IPS DF 4.7 (cell line): Measurements from ENCODE around the gene PPM1N.

Source experiments
- DNase-seq: peaks from one replicate; pipeline ENCODE4 v3.0.0-alpha.2; 2013; ENCODE audit warnings: low spot score; ENCODE audit errors: extremely low read depth

The PPM1N gene

GRCh38 chr19:45489216-45489855 is 8.9 kb upstream of the PPM1N start:
- DNase-seq, result no peak

GRCh38 chr19:45492137-45492626 is 6.1 kb upstream of the PPM1N start:
- DNase-seq, result no peak

- DNase-seq, result no peak
Measured at GRCh38 chr19:45492627-45493470, 5.4 kb upstream of the PPM1N start.

DNA sequence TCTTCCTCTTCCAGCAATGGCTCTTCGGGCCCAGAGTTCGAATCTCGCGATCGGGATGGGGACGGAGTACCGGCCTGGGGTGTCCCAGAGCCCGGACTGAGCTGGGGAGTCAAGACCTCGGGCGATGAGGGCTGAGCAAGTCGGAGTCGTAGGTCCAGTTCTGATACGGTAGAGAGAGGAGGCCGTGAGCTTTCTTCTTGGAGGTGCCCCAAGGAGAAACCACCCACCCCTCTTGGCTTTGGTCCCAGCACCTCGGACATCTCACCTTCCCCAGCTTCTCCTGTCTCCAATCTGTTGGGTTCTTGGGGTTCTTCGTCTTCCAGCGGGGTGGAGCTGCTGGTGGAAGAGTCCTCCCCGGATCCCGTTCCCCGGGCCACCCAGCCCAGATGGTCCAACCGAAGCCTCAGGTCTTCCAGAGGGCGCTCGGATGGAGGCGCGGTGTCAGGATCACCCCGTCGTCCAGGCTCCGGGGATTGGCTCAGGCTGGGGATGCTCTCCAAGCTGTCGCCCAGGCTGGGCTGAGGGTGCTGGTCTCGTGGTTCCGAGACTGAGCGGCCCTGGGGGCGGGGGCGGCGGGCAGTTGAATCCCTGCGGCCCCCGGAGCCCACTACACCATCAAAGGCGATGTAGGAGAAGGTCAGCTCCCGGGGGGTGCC is 3.9 kb upstream of the PPM1N start:
- DNase-seq, result no peak

GRCh38 chr19:45495178-45495577 is 3.1 kb upstream of the PPM1N start:
- DNase-seq, result no peak

DNA sequence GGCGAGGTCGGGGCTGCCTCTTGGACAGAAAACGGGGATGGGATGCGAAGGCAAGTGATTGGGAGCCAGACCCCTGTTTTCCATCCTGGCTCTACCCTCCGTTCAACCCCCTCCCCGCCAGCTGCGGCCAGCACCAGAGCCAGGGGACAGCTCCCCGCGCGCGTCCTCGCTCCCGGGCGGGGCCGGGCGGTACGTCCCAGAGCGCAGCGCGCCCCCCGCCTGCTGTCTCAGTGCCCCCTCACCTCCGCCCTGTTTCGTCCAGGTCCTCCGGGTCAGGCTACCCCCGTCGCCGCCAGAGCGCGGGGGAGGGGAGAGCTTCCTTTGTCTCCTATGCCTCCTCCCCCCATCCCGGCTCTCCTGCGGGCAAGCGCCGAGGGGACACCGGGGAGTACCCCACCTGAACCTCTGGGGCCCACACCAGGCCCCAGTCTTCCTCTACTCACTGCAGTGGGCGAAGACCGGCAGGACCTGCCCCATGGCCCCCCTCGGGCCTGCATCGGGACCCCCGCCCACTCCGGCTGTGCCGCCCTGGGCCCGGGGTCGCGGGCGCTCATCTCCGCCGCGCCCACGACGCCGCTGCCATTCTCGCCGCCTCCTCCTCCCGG is 1.8 kb upstream of the PPM1N start:
- DNase-seq, result no peak

- DNase-seq, result no peak
Measured at GRCh38 chr19:45497791-45498190, 452 bp upstream of the PPM1N start.

- no peak for DNase-seq
Measured at GRCh38 chr19:45499196-45500180, 1.2 kb downstream of the PPM1N start.

DNA sequence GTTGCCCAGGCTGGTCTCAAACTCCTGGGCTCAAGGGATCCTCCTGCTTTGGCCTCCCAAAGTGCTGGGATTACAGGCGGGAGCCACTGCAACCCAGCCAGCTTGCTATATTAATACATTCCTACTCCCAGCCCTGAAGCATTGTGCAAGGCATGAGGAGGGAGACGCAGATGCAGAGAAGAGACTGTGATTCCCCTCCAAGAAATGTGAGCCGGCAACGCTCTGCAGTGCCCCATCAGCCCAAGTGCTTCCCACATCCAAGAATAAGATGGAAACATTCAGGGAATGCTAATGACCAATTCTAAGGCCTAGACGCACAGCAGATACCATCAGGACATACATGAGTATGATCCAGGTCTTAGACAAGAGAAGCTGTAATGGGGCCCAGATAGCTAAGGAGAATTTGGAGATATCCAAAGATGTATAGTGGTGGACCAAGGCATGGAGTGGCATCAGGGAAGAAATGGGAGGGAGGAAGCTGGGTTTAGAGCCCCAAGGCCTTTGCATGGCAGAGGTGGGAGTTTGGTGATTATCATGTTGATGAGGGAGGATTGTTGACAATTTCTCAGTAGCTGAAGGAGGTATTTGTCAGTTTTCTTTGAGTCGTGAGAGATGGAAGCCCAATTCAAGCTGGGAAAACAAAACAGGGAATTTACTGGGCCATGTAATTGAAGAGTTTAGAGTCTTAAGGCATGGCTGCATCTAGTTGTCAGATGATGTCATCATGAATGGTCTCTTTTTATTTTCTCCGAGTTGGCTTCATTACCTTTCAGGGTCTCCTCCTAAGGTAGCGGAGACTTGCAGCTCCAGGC is 2.9 kb downstream of the PPM1N start:
- DNase-seq, result no peak

GRCh38 chr19:45501730-45502014 is 3.4 kb downstream of the PPM1N start:
- no peak for DNase-seq

GRCh38 chr19:45502111-45502510 is 3.9 kb downstream of the PPM1N start:
- DNase-seq, result no peak

GRCh38 chr19:45503909-45504308 is 5.7 kb downstream of the PPM1N start:
- DNase-seq, result no peak

GRCh38 chr19:45505151-45505995 is 7.1 kb downstream of the PPM1N start:
- DNase-seq, result no peak

DNA sequence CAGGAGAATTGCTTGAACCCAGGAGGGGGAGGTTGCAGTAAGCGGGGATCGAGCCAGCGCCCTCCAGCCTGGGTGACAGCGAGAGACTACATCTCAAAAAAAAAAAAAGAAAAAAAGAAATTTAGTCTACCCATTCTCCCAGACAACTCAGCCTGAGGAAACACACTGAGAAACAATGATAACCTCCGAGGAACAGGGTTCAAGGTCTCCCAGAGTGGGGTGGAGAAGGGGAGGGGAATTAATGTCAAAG is 7.7 kb downstream of the PPM1N start:
- no peak for DNase-seq

- DNase-seq, result no peak
Measured at GRCh38 chr19:45506246-45506988, 8.2 kb downstream of the PPM1N start.

GRCh38 chr19:45506989-45507871 is 9.0 kb downstream of the PPM1N start, which contains the start of gene VASP:
Gene VASP, plus strand, starts transcription at chr19:45507479. Its CDS starts 293 bp downstream, at chr19:45507772.
- no peak for DNase-seq

DNA sequence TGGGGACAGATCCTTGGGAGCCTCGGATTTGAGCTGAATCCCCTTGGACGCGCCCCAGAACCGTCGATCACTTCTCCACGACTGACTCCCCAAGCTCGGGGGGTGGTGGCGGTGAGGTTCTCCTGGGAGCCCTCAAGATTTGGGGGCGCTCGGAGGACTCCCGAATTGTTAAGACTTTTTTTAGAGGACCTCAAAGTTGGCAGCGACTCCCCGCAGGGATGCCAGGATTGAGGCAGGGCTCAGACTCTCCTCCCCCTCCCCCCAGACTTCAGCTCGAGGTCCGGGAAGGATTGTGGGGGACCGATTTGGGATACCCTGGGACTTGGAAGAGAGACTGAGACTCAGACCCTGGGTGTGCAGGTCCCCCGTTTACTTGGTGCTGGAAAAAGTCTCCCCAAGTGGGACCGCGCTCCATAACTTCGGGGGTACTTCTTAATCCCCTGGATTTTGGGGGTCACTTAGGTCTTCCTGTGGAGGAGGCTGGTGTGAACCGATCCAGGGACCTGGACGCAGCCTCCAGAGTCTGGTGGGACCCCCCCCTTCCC is 9.7 kb downstream of the PPM1N start:
- DNase-seq, result no peak
